ENCODE data around the gene STIM2.

STIM2 gene

GRCh38 chr4:27017623-27018022 is 157.0 kb downstream of the STIM2 start:
- TF ChIP-seq GATA3 (IDR thresholded peaks at IDR 0.05; ENCODE audit: low read depth, low read length) (no peak), GATA2 (IDR thresholded peaks at IDR 0.05; ENCODE audit: low read depth, low read length) (no peak)

GRCh38 chr4:27018076-27018475 is 157.4 kb downstream of the STIM2 start:
- no peak for TF ChIP-seq GATA2 (IDR thresholded peaks at IDR 0.05; ENCODE audit: low read depth, low read length)
- no peak for TF ChIP-seq GATA3 (IDR thresholded peaks at IDR 0.05; ENCODE audit: low read depth, low read length)

GRCh38 chr4:27018910-27019309 is 158.3 kb downstream of the STIM2 start:
- TF ChIP-seq GATA3 (IDR thresholded peaks at IDR 0.05; ENCODE audit: low read depth, low read length) = no peak
- TF ChIP-seq GATA2 (IDR thresholded peaks at IDR 0.05; ENCODE audit: low read depth, low read length) = no peak

GRCh38 chr4:27019766-27020165 is 159.1 kb downstream of the STIM2 start:
- TF ChIP-seq GATA2 (IDR thresholded peaks at IDR 0.05; ENCODE audit: low read depth, low read length) (no peak), GATA3 (IDR thresholded peaks at IDR 0.05; ENCODE audit: low read depth, low read length) (no peak)

- no peak for TF ChIP-seq GATA2 (IDR thresholded peaks at IDR 0.05; ENCODE audit: low read depth, low read length)
- TF ChIP-seq GATA3 (IDR thresholded peaks at IDR 0.05; ENCODE audit: low read depth, low read length) = no peak
These were observed 159.6 kb downstream of the STIM2 start for GRCh38 chr4:27020203-27020602.

GRCh38 chr4:27020603-27021002 is 160.0 kb downstream of the STIM2 start:
- no peak for TF ChIP-seq GATA3 (IDR thresholded peaks at IDR 0.05; ENCODE audit: low read depth, low read length)
- TF ChIP-seq GATA2 (IDR thresholded peaks at IDR 0.05; ENCODE audit: low read depth, low read length) = no peak

- TF ChIP-seq GATA2 (IDR thresholded peaks at IDR 0.05; ENCODE audit: low read depth, low read length) (no peak), GATA3 (IDR thresholded peaks at IDR 0.05; ENCODE audit: low read depth, low read length) (no peak)
These were observed 162.3 kb downstream of the STIM2 start for GRCh38 chr4:27022963-27023362.

- TF ChIP-seq GATA2 (IDR thresholded peaks at IDR 0.05; ENCODE audit: low read depth, low read length) = no peak
- TF ChIP-seq GATA3 (IDR thresholded peaks at IDR 0.05; ENCODE audit: low read depth, low read length) = no peak
These were observed 162.7 kb downstream of the STIM2 start for GRCh38 chr4:27023366-27023765.

- TF ChIP-seq GATA2 (IDR thresholded peaks at IDR 0.05; ENCODE audit: low read depth, low read length) = no peak
- TF ChIP-seq GATA3 (IDR thresholded peaks at IDR 0.05; ENCODE audit: low read depth, low read length) = no peak
These were observed 164.2 kb downstream of the STIM2 start for GRCh38 chr4:27024805-27025204.

GRCh38 chr4:27027428-27027827 is 166.8 kb downstream of the STIM2 start:
- TF ChIP-seq GATA2 (IDR thresholded peaks at IDR 0.05; ENCODE audit: low read depth, low read length) (no peak), GATA3 (IDR thresholded peaks at IDR 0.05; ENCODE audit: low read depth, low read length) (no peak)

- TF ChIP-seq GATA2 (IDR thresholded peaks at IDR 0.05; ENCODE audit: low read depth, low read length) = no peak
- TF ChIP-seq GATA3 (IDR thresholded peaks at IDR 0.05; ENCODE audit: low read depth, low read length) = no peak
These were observed 179.7 kb downstream of the STIM2 start for GRCh38 chr4:27040356-27040755.

GRCh38 chr4:27042411-27042810 is 181.8 kb downstream of the STIM2 start:
- TF ChIP-seq GATA3 (IDR thresholded peaks at IDR 0.05; ENCODE audit: low read depth, low read length) = no peak
- no peak for TF ChIP-seq GATA2 (IDR thresholded peaks at IDR 0.05; ENCODE audit: low read depth, low read length)

- TF ChIP-seq GATA2 (IDR thresholded peaks at IDR 0.05; ENCODE audit: low read depth, low read length) (no peak), GATA3 (IDR thresholded peaks at IDR 0.05; ENCODE audit: low read depth, low read length) (no peak)
These were observed 182.6 kb downstream of the STIM2 start for GRCh38 chr4:27043200-27043599.

- no peak for TF ChIP-seq GATA2 (IDR thresholded peaks at IDR 0.05; ENCODE audit: low read depth, low read length)
- no peak for TF ChIP-seq GATA3 (IDR thresholded peaks at IDR 0.05; ENCODE audit: low read depth, low read length)
These were observed 186.2 kb downstream of the STIM2 start for GRCh38 chr4:27046851-27047250.

GRCh38 chr4:27048429-27049238 is 188.0 kb downstream of the STIM2 start:
- no peak for TF ChIP-seq GATA3 (IDR thresholded peaks at IDR 0.05; ENCODE audit: low read depth, low read length)
- TF ChIP-seq GATA2 (IDR thresholded peaks at IDR 0.05; ENCODE audit: low read depth, low read length) = no peak

Data from SH-SY5Y (cell line).